HG03039 (cell line): ENCODE results near the gene BRME1.

Experiments
- ATAC-seq: cut with Tn5 transposase; IDR thresholded peaks from one replicate; pipeline ENCODE4 v1.9.1; 2021; ENCODE audit warnings: mild to moderate bottlenecking, moderate library complexity; ENCODE audit not compliant: unreplicated experiment

Gene BRME1

DNA sequence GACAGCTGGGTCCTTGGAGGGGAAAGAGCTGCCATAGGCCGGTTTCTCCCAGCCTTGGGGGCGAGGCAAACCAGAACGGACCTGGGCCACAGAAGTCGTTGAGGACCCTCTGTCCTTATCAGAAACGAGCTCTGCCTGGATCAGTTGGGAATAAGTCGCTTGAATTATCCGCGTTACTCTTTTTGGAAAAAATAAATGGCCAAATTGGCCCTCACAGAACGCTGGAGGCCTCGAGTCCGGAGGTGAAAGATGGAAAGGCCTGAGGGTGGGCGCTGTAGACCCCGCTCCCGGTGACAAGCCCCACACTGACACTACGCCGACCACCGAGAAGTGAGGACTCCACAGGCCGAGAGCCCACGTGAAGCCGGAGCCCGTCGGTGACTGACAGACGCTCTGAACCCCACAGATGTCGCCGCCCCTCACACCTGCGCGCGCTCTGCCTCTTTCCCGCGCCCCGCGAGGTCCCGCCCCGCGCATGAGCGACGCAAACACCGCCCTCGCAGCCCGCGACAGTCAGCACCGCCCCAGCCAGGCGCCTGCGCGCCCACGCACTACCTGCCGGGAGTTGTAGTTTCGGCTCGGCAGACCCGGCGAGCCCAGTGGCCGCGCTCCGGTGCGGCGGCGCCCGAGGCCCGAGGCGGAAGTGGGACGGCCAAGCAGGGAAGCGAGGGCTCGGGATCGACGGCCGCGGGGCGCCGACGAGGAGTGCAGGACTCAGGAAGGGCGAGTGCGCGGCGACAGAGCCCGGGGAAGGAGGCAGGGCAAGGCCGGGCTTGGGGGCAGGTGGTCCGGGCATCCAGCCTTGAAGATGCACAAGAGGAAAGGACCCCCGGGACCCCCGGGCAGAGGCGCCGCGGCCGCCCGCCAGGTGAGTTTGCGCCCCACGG lies at the start of gene BRME1, which contains the start of gene CC2D1A:
Gene BRME1, minus strand, starts transcription at position 484 of the 887 bp plus-strand sequence. CDS start 1,225 bp downstream, outside the sequence.
Gene CC2D1A, plus strand, starts transcription at position 568 of the 887 bp plus-strand sequence. Its CDS starts 241 bp downstream, at position 809.
- ATAC-seq: peak; percentile 81

DNA sequence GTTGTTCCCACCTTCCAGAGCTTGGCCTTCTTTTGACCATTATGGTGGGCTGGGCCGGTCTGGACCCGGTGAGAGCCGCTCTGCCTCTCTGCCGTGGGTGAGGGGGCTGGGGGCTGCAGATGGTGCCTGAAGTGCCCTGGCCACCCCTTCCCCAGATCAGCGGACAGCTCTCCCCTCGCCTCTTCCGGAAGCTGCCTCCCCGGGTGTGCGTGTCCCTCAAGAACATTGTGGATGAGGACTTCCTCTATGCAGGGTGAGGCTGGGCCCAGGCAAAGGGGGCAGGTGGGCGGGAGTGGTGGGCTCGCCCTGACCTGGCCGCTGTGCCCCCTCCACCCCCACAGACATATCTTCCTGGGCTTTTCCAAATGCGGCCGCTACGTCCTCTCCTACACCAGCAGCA lies 48.3 kb upstream of the BRME1 start:
- ATAC-seq: no peak

DNA sequence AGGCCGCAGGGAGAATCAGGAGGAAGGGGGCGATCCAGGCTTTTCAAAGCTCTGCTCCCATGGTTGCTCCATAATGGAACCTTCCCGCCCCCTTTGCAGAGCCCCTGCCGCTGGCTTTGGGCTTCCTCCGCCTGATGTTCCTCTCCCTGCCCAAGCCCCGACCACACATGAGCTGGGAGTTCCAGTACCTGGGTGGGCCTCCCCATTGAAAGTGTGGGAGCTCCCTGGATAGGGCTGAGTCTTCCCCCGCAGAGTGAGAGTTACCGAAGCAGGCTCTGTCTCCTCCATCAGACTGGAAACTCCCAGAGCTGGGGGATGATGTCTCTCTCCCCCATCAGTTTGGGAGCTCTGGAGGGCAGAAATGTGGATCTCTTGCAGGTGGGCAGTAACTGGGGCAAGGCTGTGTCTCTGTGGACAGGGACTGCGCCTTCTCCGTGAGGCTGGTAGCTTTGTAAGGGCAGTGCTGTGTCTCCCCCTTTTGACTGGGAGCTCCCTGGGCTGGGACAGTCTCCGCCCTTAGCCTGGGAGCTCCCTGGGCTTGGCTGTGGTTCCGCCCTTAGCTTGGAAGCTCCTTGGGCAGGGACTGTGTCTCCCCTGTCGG lies 47.1 kb upstream of the BRME1 start:
- no peak for ATAC-seq

DNA sequence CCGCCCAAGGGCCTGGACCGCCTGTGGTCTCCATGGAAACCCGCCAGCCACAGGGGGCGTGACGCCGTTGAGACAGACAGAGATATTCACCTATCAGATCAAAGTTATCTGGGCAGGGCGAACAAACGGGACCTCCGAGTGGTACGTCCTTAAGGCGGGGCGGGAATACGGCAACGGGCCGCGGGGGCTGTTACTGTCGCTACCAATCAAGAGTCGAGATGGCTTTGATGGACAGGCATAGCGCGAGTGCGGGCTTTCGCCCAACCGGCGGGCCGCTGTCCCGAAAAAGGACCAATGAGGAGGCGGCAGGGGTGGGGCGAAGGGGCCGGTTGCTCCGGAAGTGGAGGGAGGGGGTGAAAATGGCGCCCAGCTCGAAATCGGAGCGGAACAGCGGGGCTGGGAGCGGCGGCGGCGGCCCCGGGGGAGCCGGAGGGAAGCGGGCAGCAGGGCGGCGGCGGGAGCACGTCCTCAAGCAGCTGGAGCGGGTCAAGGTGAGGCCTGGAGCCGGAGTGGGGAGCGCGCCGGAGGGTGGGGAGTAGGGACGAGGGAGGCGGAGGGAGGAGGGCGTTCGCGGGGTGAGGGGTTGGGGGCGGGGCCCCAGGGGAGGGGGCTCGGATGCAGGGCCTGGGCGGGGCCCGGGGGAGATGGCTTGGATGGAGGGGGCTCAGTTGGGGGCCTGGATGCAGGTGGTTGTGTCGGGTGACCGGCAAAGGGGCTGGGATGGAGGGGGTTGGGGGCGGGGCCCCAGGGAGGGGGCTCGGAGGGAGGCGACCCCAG lies 46.4 kb upstream of the BRME1 start, which contains the start of gene DCAF15:
Gene DCAF15, plus strand, starts transcription at position 356 of the 777 bp plus-strand sequence. Its CDS starts 4 bp downstream, at position 360.
- ATAC-seq: peak; percentile 92

DNA sequence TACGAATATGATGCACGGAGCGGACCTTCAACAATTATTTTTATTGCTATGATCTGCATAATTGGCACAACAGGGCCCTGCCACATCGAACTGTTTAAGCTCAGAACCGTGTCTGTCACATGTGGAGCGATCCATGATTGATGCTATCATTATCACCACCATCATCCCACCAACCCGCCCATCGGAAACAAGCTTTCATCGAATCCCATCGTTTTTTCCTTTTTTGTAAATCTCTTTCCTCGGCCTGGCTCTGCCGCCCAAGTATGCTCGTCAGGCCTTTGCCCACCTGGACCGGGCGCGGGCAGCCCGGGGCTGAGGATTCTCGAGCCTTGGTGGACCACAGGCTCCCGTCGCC lies 45.9 kb upstream of the BRME1 start:
- no peak for ATAC-seq

DNA sequence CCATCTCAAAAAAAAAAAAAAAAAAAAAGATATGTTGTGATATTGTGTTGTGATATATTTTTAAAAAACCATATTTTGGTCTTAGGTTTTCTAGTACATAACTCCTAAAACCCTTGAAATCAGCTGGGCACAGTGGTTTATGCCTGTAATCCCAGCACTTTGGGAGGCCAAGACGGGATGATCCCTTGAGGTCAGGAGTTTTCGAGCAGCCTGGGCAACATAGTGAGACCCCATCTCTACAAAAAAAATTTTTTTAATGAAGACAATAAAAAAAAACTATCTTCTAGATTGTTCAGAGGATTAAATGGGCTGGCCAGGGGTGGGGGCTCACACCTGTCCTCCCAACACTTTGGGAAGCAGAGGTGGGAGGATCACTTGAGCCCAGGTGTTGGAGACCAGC lies 45.1 kb upstream of the BRME1 start:
- no peak for ATAC-seq

DNA sequence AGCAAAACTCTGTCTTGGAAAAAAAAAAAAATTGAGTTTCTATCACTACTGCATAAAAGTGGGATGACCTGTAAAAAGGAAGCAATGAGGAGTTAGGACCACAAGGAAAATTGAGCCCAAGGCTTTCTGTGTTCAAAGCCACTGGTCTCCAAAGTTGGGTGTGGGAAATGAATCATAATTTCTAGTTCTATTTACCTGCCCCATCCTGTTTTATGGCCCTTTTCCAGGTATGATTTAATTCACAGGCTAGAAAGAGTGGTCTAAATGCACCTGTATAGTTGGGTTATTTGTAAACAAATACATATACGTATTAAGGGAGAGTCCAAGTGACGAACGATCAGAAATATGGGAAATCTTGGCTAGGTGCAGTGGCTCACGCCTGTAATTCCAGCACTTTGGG lies 40.5 kb upstream of the BRME1 start:
- no peak for ATAC-seq

DNA sequence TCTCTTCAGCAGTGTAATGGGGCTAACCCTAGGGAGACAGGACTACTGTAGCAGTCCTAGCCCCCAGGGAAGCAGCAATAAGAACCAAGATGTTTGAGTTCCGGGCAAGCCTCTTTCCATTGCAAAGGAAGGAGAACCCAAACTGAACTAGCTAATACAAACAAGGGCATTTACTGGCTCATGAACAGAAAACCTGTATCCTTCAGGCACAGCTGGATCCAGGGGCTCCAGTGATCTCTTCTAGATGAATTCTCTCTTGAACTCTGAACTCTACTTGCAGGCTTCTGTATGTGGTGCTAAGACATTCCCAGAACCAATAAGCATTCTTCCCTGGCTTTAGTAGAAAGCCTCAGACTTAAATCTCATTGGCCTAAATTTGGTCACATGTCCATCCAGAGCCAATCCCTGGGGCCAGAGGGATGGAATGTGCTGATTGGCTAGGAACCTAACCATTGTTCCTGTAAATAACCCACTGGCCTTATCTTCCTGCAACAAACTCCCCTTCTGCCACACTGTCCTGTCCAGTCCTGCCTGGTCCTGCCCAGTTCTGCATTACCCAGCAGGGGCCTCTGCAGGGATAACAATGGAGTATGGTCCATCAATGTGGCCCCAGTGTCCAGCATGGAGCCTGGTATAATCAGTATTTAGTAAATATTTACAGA lies 36.2 kb upstream of the BRME1 start:
- ATAC-seq: no peak

DNA sequence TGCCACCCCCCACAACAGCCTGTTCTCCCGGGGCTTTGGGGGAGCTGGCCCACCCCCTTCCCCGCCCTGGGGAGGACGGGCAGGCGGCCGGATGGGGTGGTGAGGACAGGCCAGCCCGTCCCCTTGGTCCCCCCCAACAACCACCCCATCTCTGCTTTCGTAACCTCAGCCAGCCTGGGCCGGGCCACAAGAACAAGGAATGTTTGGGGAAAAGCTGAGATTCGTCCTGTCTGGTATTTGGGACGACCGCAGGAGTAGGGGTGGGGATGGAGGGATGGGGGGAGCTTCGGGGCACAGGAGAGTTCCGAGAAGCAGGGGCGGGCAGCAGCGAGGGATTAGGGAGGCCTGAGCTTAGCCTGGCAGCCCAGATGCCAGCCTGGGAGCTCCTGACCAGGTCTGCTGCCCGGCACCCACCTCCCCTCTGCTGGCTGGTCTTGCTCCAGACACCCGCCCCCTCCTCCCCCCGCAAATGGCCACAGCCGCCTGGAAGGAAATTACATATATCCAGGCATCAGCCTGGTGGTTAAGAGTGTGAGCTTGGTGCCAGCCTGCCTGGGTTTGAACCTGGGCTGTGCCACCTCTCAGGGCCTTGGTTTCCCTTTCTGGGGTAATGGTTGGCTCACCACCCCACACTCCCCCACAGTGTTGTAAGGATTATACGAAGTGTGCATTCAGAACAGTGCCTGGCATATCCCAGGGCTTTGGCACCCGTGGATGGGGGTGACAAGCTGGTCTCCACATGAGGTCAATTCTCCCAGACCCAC lies 32.6 kb upstream of the BRME1 start, which contains the start of gene PODNL1:
Gene PODNL1, minus strand, starts transcription at position 117 of the 764 bp plus-strand sequence. CDS start 236 bp downstream, outside the sequence.
- ATAC-seq: no peak

DNA sequence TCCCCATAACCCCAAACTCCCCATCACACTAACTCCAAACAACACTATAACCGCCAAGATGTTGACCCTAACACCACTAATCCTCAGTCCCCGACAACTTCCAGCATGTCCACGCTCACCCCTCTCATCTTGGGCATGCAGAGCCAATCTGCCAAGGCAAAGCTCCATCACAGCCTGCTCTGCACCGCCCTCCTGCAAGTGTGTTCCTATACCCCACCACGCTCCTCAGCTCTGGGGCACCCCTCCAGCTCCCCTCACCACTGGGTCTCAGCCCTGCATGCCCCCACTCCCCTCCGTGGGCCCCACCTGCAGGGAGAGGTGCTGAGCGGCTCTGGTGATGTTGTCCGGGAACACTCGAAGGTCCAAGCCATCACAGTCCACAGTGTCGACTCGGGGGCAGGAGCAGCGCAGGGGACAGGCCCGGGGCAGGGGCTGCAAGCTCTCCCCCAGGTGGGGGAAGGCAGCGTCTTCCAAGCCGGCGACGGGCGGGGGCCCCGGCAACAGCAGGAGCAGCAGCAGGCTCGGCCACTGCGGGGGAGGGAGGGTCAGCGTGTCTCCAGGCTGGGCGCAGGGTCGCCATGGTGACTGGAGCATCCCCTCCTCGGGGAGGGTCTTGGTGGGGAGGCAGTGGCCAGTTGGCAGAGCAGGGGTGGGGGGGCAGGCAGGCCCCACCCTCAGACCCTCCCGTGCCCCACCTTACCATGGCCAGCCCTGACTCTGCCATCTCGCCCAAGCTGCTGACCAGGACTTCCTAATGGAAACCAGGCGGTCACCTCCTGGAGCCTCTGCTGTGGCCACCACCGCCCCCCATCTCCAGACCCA lies 31.8 kb upstream of the BRME1 start:
- ATAC-seq: no peak

DNA sequence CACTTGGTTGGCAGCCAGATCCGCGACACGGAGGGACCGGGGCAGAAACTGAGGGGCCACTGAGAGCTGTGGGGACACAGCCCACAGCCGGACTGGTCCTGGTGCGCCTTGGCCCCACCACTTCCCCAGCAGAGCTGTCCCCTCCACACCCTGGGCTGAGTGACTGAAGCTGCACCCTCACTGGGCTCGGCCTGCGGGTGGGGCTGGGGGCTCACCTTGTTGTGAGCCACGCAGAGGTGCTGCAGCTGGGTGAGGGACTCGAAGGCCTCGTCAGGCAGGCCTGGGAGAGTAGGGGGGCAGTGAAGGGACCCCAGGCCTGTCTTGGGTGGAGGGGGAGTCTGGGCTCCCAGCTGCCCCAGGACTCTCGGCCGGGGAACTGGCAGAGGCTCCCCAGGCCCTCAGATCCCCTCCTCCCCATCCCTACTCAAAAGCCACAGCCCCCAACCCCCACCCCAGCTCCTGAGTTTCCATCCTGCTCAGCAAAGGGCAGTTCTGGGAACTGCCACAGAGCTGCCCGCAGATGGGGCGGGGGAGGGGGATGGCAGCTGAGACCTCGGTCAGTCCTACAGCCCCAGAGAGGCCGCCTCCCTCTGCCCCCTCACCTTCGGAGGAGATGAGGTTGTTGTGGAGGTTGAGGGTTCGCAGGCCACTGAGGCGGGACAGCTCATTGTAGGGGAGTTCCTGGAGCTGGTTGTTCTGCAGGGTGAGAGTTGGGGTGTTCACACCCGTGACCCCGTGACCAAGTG lies 30.0 kb upstream of the BRME1 start:
- ATAC-seq: no peak

DNA sequence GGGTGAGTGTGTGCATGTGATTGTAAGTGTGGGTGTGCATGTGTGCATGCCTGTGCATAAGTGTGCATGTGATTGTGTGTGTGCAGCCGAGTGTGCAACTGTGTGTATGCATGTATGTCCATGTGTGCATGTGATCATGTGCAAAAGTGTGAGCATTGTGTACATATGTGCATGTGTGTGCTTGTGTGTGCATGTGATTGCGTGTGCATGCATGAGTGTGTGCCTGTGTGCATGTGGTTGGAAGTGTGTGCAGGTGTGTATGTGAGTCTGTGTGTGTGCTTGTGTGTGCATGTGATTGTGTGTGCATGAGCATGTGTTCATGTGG lies 28.8 kb upstream of the BRME1 start:
- ATAC-seq: no peak

DNA sequence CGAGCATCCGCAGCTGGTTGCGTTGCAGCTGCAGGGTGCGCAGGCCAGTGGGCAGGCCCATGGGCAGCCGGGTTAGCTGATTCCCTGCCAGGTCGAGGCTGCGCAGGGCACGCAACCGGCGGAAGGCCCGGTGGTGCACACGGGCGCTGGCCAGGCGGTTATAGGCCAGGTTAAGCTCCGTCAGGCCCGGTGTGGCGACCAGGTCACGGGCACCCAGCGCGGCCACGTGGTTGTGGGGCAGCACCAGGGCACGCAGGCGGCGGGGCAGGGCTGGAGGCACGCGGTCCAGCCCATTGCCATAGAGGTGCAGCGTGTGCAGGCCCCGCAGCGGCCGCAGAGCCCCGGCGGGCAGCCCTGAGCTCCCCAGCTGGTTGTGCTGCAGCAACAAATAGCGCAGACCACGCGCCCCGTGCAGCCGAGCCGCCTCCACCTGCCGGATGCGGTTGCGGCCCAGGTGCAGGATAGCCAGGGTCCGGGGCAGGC lies 27.0 kb upstream of the BRME1 start:
- ATAC-seq: no peak

DNA sequence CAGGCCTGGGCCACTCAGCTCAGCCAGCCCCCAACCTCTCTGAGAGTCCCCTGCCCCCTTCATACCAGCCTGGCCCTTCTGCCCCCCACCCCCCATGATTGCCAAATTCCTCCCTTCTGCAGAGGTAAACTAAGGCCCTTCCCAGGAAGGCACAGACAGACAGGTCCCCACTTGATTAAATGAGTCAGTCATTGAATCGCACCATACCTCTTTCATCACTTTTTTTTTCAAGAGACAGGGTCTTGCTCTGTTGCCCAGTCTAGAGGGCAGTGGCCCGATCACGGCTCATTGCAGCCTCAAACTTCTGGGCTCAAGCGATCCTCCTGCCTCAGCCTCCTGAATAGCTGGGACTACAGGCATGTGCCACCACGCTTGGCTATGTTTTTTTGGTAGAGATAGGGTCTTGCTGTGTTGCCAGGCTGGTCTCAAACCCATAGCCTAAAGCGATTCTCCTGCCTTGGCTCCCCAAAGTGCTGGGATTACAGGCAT lies 26.3 kb upstream of the BRME1 start:
- no peak for ATAC-seq

DNA sequence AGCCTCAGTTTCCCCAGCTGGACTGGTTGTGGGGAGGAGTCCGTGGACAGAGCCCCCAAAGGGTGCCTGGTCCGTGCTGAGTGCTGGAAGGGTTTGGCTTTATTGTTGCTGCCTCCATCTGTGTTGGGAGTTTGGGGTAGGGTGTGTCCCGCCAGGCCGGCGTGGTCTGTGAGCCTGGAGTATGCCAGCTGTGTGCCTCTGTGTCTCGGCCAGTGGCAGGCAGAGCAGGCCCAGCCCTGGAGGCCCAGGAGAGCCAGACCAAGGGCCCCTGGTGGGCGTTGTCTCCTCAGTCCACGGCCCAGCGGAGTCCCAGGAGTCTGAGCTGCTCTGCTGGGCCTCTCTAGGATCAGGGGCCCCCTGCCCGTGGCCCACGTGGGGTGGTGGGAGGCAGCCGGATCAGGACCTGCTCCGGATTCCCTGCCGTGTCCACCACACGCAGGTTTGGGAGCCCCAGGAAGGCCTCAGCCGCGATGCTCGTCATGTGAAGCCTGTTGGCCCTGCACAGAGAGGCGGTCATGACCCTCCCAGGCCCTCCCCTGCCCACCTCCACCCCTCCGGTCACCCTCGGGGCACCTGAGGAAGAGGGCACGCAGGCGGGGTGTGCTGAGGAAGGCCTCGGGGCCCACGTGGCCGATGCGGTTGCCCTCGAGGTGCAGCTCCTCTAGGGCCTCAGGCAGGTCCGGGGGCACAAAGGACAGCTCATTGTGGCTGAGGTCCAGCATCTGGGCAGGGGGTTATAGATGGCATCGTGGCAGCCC lies 25.7 kb upstream of the BRME1 start:
- no peak for ATAC-seq

DNA sequence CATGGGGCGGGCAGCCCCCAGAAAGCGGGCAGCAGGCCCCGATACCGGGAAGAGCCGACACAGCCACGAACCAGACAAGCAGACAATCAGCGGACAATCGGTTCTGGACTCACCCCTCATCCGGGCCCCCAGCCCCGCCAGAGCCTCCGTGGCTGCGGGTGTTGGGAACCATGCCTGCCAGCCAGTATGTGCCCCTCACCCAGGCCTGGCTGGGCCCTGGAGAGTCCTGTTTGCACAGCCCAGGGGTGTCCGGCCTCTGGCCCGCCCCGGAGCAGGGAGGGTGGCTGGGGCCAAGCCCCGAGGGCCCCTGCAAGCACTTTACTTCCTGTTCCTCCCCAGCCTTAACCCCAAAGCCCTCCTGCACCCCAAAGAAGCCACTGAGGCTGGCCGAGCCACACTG lies 24.5 kb upstream of the BRME1 start:
- ATAC-seq: no peak

DNA sequence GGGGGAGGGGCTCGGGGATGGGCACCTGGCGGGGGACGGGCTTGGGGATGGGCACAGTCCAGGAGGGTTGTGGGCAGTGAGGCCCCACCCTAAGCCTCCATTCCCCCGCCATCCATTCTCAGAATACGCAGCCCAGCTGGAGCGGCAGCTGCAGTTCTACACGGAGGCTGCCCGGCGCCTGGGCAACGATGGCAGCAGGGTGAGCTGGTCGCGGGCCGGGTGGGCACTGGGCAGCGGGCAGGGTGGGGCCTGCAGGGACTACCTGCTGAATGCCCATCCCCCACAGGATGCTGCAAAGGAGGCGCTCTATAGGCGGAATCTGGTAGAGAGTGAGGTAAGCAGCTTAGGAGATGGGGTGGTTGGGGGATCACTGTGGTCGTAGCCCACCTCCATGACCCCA lies 24.0 kb upstream of the BRME1 start:
- ATAC-seq: no peak

DNA sequence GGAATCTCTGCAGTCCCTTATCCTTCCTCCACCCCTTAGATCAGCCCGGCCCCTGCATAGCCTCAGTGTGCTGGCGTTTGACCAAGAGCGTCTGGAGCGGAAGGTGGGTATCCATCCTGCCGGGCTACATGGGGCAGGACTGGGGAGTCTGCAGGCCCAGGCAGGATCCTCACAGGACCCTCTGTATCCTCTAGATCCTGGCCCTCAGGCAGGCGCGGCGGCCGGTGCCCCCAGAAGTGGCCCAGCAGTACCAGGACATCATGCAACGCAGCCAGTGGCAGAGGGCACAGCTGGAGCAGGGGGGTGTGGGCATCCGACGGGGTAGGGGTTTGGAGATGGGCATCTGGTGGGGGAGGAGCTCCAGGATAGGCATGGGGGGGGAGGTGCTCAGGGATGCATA lies 23.4 kb upstream of the BRME1 start:
- ATAC-seq: no peak
